Activated naive CD4-positive, alpha-beta T cell (primary cell): Measurements from ENCODE around the gene STUB1.

Experiments
- DNase-seq, 4 experiments: peaks; one replicate each; lab custom pipeline; 2025; lab: John Stamatoyannopoulos, UW

The STUB1 gene

GRCh38 chr16:667113-667779, 13.0 kb upstream of the STUB1 start:
- no peak for DNase-seq

DNA sequence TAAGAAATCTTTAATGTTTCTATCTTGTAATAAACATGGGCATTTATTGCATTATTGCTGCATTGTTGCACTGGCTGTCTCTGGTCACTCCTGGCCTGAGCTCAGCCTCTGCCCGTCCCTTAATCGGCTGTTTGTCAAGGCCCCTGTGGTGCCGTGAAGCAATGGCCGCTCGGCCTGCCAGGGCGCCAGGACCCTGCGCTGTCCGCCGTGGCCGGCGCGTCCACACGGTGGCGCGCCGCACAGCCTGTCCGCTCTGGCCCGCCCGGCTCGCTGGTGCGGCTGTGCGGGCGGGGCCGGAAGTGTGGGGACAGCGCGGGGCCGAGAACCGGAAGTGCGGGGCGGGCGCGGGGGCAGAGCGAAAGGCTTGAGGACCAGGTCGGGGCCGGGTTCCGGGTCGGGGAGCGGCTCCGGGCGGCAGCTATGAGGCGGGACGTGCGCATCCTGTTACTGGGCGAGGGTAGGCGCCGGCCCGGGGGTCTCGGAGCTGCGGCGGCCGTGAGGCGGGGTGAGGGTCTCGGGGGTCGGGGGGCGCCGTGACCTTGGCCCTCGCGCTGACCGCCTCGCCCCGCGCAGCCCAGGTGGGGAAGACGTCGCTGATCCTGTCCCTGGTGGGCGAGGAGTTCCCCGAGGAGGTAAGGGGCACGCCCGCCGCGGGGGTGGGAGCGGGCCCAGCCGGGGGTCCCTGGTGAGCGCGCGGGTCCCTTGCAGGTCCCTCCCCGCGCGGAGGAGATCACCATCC, 12.3 kb upstream of the STUB1 start, which contains the start of gene RHOT2:
TSS of gene RHOT2 (plus strand) at position 353 of the 739 bp plus-strand sequence. CDS start at position 421, 68 bp downstream.
- DNase-seq, result peak; percentile 73 to 89 (median 80)

DNA sequence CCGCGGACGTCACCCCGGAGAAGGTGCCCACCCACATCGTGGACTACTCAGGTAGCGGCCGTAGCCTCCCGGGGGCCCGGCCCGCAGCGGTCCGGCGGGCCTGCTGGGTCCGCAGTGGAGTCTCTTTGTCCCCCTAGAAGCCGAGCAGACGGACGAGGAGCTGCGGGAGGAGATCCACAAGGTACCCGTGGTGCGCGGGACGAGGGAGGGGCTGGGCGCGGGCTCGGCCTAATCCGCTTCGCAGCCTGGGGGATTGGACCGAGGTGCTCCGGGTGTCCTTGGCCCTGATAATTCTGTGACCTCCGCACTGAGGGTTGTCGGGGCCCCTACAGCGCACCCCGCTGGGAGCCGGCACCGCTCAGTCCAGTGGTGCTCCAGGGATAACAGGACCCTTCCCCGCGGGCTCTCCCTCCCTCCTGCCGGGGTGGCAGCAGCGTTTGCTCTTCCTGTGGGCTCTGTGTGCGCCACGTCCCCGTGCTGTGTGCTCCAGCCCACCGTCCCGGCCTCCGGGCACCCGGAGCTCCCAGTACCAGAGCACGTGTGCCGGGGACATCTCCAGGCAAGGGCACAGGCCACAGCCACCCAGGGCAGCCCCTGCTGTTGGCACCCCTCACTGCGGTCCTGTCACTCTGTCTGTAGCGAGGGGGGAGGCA, 11.6 kb upstream of the STUB1 start:
- DNase-seq, result no peak

GRCh38 chr16:669666-670065, 10.5 kb upstream of the STUB1 start:
- DNase-seq, result no peak

- no peak for DNase-seq
Measured at GRCh38 chr16:670485-671352, 9.5 kb upstream of the STUB1 start.

DNA sequence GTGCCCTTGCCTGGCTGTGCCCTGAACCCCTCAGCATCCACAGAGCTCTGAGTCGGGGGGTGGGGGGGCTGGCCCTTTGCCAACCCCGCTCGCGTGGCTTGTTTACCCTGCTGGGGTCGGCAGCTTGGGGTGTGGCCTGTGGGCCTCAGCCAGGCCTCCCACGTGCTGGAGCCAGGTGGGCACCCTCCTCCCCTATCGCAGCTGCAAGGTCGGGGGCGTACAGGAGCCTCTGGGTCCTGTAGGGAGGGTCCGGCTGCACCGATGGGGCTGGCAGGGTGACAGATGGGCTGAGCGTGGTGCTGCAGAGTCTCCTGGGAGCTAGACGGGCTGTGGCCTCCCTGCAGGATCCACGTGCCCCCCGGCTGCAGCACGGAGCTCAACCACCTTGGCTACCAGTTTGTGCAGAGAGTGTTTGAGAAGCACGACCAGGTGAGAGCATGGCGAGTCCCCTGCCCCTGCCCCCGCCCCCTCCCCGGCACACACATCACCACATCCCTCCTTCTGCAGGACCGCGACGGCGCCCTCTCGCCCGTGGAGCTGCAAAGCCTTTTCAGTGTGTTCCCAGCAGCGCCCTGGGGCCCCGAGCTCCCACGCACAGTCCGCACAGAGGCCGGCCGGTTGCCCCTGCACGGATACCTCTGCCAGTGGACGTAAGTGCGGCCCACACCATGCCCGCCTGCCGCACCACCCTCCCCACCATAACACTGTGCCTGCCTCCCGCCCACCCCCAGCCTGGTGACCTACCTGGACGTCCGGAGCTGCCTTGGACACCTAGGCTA, 8.7 kb upstream of the STUB1 start:
- DNase-seq, result no peak

GRCh38 chr16:672371-672770, 7.8 kb upstream of the STUB1 start:
- DNase-seq, result no peak

- no peak for DNase-seq
Measured at GRCh38 chr16:672851-673250, 7.4 kb upstream of the STUB1 start.

GRCh38 chr16:673399-673991, 6.7 kb upstream of the STUB1 start:
- no peak for DNase-seq

DNA sequence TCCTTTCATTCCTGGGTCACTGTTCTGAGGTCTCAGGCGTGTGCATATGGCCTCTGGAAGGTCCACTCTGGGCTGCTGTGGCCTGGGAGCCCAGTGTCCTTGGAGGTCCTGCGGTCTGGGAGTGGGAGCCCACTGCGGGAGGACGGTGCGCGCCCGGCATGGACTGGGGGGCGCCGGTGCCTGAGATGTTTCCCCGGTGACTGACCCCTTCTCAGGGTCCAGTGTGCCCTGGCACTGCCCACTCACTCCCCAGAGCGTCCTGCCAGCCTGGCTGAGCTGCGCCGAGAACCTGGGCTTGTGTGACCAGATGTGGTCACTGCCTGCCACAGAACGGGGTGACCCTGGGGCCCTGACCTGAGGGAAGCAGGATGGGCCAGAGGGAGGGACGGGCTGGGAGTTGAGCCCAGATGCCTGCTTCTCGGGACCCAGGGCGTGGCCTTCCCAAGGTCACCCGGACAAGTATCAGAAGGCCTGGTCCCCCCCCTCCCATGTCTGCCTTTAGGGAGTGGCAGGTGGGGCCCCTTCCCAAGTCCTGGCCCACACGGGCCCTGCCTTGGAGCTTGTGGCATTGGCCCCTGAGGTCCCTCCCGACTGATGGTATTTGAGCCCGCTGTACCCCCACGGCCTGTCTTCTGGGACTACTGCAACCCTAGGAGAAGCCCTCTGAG, 5.9 kb upstream of the STUB1 start:
- DNase-seq, result no peak

DNA sequence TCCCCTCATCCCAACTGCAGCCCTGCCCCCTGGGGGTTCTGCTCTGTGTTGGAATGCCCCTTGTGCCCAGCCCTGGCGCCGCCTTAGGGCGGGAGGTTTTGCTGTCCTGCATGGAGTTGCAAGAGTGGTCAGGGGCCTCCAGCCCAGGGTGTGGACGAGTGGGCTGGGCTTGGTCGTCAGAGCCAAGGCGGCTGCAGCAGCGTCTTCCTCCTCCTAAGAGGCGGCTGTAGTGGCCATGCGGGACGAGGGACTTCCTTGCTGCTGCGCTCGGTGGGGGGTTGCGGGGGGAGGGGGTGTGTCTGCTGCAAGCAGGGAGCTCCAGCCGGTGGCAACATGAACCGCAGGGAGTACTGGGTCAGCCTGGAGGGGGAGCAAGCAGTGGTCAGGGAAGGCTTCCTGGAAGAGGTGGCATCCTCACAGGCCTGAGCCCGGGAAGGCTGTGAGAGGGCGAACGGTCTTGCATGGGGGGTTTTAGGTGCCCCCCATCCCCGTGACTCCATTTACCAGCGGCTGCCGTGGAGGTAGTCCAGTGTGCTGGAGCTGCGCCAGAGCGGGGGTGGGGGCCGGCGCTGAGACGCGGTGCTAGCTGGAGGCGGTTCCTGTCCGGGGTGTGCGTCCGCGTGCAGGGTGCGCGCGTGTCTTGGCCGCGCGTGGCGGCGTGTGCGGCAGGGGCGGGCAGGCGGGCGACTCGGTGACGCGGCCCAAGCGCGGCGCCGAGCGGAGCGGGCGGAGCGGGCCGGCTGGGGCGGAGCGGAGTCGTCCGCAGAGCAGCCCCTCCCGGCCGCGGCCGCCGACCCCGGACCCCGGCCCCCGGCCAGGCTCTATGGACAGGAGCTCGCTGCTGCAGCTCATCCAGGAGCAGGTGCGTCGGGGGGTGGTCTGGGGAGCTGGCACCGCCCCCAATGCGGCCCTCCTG, 5.0 kb upstream of the STUB1 start, which contains the start of gene RHBDL1:
TSS of gene RHBDL1 (plus strand) at position 704 of the 916 bp plus-strand sequence. CDS start at position 824, 120 bp downstream.
- no peak for DNase-seq

DNA sequence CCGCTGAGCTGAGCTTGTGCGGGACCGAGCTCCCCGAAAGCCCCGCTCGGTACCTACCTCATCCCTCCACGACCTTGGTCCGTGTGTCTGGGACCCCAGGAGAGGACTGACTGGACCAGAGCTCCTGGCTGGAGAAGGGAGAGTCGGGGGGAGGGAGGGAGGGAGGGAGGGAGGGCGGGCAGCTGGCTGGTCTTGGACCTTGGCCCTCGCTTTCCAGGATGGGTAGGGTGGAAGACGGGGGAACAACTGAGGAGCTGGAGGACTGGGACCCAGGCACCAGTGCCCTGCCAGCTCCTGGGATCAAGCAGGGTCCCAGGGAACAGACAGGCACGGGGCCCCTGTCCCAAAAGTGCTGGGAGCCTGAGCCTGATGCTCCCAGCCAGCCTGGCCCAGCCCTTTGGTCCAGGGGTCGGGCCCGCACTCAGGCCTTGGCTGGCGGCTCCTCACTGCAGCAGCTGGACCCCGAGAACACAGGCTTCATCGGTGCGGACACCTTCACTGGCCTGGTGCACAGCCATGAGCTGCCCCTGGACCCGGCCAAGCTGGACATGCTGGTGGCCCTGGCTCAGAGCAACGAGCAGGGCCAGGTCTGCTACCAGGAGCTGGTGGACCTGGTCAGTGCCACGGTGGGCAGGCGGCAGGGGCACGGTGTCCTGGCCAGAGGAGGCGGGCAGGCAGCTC, 4.2 kb upstream of the STUB1 start:
- no peak for DNase-seq

DNA sequence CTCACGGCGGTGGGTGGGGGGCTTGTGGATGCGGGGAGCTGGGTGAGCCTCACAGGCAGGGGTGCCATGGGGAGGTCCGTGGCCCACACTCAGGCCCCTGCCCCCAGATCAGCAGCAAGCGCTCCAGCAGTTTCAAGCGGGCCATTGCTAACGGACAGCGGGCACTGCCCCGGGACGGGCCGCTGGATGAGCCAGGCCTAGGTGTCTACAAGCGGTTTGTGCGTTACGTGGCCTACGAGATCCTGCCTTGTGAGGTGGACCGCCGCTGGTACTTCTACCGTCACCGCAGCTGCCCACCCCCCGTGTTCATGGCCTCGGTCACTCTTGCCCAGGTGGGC, 3.7 kb upstream of the STUB1 start:
- DNase-seq, result no peak

- DNase-seq, result no peak
Measured at GRCh38 chr16:676913-677312, 3.3 kb upstream of the STUB1 start.

DNA sequence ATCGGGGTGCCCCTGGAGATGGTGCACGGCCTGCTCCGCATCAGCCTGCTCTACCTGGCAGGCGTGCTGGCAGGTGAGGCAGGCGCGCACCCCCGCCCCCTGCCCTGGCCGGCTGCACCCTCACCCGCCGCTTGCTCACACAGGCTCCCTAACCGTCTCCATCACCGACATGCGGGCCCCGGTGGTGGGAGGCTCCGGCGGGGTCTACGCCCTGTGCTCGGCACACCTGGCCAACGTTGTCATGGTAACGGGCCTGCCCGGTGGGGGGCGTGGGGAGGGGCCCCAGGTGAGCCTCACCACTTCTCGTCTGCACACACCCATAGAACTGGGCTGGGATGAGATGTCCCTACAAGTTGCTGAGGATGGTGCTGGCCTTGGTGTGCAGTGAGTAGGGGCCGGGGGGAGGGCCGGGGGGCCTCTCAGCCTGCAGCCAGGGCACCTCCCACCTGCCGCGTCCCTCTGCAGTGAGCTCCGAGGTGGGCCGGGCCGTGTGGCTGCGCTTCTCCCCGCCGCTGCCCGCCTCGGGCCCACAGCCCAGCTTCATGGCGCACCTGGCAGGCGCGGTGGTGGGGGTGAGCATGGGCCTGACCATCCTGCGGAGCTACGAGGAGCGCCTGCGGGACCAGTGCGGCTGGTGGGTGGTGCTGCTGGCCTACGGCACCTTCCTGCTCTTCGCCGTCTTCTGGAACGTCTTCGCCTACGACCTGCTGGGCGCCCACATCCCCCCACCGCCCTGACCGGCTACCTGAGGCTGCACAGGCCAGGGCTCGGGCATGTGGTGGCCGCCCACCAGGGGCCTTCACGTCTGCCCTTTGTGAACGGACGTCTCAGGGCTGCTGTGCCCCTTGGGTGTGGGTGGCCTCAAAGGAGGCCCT, 2.7 kb upstream of the STUB1 start:
- DNase-seq, result no peak

DNA sequence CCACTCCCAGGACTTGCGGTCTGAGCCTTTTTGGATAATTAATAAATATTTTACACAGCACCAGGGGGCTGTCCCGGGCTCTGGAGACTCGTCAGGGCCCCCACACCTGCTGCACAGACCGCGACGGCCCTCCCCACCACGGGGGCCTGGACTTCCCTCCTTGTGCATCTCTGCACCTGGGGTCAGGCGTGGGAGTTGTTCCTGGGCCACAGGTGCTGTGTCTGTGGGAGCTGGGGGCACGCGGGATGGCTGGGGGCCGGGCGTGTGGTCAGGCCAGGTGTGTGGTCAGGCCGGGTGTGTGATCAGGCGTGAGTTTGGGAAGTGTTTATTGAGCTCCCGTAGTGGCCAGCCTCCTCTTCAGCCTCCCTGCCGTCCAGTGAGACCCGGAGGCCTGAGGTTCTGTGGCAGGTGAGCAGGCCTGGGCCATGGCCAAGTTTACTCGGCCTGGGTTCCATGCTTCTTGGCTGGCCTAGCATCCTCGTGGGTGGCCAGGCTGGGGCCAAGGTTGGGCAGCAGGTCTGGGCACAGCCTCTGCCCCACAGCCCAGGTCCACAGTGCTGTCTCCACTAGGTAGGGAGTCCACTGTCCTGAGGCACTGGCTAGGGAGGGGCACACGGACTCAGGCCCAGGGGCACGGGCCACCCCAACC, 1.9 kb upstream of the STUB1 start:
- no peak for DNase-seq
